Upper lobe of left lung (tissue), 6 donors: ENCODE data around the gene BEX3. TPM values are rescaled to one million over a fixed set of nuclear protein-coding genes. Genes with fewer than 3 reads are reported as not detected.

Experiments used
- ATAC-seq, 2 donors: fragments of 200-7000 bp; cut with Tn5 transposase; one replicate each; pipeline ENCODE4 v1.9.1; 2022; ENCODE audit warnings: mild to moderate bottlenecking in 2 of 2, moderate library complexity in 2 of 2; ENCODE audit not compliant: low FRiP score in 2 of 2
- DNase-seq, 2 donors: peaks; one replicate each; pipeline ENCODE4 v3.0.0-alpha.2; 2019 to 2020
- H3K27ac ChIP-seq, 4 donors: fragments of 200-600 bp; sonication (generic); one replicate each; pipeline ENCODE4 v1.5.1; 2016 to 2019
- H3K27me3 ChIP-seq, 4 donors: fragments of 200-600 bp; sonication (generic); one replicate each; pipeline ENCODE4 v1.5.1; 2017 to 2019
- H3K36me3 ChIP-seq, 4 donors: fragments of 200-600 bp; sonication (generic); one replicate each; pipeline ENCODE4 v1.5.1; 2016 to 2019
- H3K4me1 ChIP-seq, 4 donors: fragments of 200-600 bp; sonication (generic); one replicate each; pipeline ENCODE4 v1.5.1; 2018 to 2019
- H3K4me3 ChIP-seq, 4 donors: fragments of 200-600 bp; sonication (generic); one replicate each; pipeline ENCODE4 v1.5.1; 2017 to 2019; ENCODE audit warnings: mild to moderate bottlenecking in 2 of 4, moderate library complexity in 1 of 4
- H3K9me3 ChIP-seq, 4 donors: fragments of 200-600 bp; sonication (generic); one replicate each; pipeline ENCODE4 v1.5.1; 2018 to 2019
- EP300 ChIP-seq, 4 donors: sonication (generic); formaldehyde crosslinking; IDR thresholded peaks; one replicate each; pipeline ENCODE4 v1.5.1; 2017; ENCODE audit warnings: antibody characterized with exemption in 4 of 4, control low read depth in 2 of 4
- POLR2A ChIP-seq, 4 donors: fragments of 450-650 bp; IDR thresholded peaks; one replicate each; pipeline ENCODE4 v1.5.1; 2016 to 2017; ENCODE audit warnings: antibody characterized with exemption in 4 of 4, mild to moderate bottlenecking in 2 of 4
- POLR2AphosphoS5 ChIP-seq, 2 donors: sonication (generic); formaldehyde crosslinking; IDR thresholded peaks; one replicate each; pipeline ENCODE4 v1.5.1; 2017; ENCODE audit warnings: antibody characterized with exemption in 2 of 2
- WGBS, 2 donors: methylation state at CpG; one replicate each; pipeline ENCODE4 v1.1.5; 2017 to 2018; 5-methylcytosine and 5-hydroxymethylcytosine counted together
- total RNA-seq, 6 donors: library from RNA; depleted of rRNA in 4 of 6; stranded (reverse); fragments of >200 nt in 4 of 6; gene quantifications; one replicate each; pipeline versions ENCODE4 v1.1.0 to v1.2.1, GENCODE V29; 2016 to 2021
- TF ChIP-seq, protein P1 (sequence below), 6 experiments: fragments of 450-650 bp in 4 of 6; fragments of 200-600 bp in 2 of 6; sonication (generic) in 2 of 6; IDR thresholded peaks; one replicate each; pipeline ENCODE4 v1.5.1; 2016 to 2019; ENCODE audit warnings: antibody characterized with exemption in 6 of 6
- donor health status: DM: no; HTN: no; CAD: no; lungs with moderate emphysema.
- donor health status: DM: no; HTN: yes; CAD: no; lungs with severe emphysema.

The BEX3 gene
- total RNA-seq, 6 donors from 2014 or later = 89.4 to 204 (median 142) TPM

DNA sequence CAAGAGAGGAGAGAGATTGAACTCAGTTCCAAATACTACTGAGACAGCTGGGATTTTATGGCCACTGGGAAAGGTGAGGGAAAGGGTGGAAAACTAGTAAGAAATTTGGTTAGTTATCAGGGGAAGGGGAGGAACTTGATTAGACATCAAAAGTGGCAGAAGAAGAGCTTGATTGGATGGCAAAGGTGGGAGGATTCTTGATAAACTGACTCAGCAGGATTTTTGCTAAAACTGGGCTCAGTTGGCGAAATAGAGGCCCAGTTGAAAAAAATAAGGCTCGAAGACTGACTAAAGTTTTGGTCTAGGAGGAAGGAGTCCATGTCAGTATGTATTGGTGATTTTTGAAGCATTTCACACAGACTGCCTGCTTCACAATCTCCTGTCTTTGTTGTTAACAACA is 10.0 kb downstream of the BEX3 start:
- no peak for TF ChIP-seq POLR2AphosphoS5 (IDR thresholded peaks at IDR 0.05)
- TF ChIP-seq, protein P1, sequence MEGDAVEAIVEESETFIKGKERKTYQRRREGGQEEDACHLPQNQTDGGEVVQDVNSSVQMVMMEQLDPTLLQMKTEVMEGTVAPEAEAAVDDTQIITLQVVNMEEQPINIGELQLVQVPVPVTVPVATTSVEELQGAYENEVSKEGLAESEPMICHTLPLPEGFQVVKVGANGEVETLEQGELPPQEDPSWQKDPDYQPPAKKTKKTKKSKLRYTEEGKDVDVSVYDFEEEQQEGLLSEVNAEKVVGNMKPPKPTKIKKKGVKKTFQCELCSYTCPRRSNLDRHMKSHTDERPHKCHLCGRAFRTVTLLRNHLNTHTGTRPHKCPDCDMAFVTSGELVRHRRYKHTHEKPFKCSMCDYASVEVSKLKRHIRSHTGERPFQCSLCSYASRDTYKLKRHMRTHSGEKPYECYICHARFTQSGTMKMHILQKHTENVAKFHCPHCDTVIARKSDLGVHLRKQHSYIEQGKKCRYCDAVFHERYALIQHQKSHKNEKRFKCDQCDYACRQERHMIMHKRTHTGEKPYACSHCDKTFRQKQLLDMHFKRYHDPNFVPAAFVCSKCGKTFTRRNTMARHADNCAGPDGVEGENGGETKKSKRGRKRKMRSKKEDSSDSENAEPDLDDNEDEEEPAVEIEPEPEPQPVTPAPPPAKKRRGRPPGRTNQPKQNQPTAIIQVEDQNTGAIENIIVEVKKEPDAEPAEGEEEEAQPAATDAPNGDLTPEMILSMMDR (IDR thresholded peaks at IDR 0.05) = no peak
- no peak overlapping the region for H3K27ac ChIP-seq
- WGBS, 2 donors = 78 to 94% methylated on average over 2 of the region's 2 CpGs

DNA sequence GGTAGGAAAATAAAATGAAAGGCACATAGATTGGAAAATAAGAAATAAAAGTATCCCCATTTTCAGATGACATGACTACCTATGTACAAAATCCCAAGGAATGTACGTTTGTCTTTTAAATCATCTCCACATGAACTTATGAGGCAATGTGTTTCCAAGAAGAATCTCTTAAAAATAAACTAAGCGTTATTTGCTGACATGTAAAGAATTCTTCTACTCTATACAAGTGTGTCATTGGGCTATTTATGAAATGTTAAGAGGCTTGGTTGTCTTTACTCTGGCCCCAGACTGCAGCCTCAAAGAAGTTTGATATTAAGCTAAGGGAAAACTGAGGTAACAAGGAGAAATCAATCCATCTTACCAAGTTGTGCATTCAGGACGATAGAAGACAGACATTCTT is 17.1 kb downstream of the BEX3 start:
- TF ChIP-seq, protein P1 (IDR thresholded peaks at IDR 0.05) = no peak
- TF ChIP-seq POLR2AphosphoS5 (IDR thresholded peaks at IDR 0.05) (no peak), POLR2A (IDR thresholded peaks at IDR 0.05) (no peak), EP300 (IDR thresholded peaks at IDR 0.05) (no peak)
- 57 to 71% methylated on average over 3 of the region's 3 CpGs for WGBS, 2 donors
- H3K27ac ChIP-seq = no peak overlapping the region

More for the DNA sequence above, 10.0 kb downstream of the BEX3 start:
- Histone ChIP-seq H3K36me3 (no peaks in the 10 kb centered on the region), H3K4me3 (no peak overlapping the region), H3K9me3 (no peaks in the 10 kb centered on the region), H3K4me1 (peaks cover 0 to 3% (median 0%) of the 10 kb centered on the region in 4 donors), H3K27me3 (no peaks in the 10 kb centered on the region)
- ATAC-seq = no peak
- DNase-seq = no peak

DNA sequence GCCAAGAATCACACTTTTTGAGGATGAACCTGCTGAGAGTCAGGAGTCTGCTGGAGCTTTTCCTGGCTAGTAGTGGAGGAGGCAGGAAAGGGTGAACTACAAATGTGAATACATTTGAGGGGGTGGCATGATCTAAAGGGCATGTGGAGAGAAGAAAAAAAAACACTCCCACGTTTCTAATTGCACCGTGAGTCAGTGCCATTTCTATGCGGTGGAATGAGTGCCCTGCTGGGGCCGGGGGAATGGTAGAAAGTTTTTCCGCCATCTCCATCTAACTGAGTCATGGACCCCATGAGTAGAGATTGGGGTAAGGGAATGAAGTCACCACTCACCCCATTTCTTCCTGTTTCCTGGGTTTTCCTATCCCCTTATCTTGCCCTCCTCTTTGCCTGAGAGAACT is 19.8 kb downstream of the BEX3 start:
- Histone ChIP-seq H3K4me3 (no peak overlapping the region), H3K4me1 (no peaks in the 10 kb centered on the region), H3K9me3 (no peaks in the 10 kb centered on the region), H3K36me3 (no peaks in the 10 kb centered on the region), H3K27ac (no peak overlapping the region), H3K27me3 (no peaks in the 10 kb centered on the region)
- ATAC-seq (no peak), DNase-seq (no peak)
- 72% methylated on average over 5 of the region's 5 CpGs for WGBS, 2 donors
- TF ChIP-seq EP300 (IDR thresholded peaks at IDR 0.05) (no peak), POLR2AphosphoS5 (IDR thresholded peaks at IDR 0.05) (no peak), POLR2A (IDR thresholded peaks at IDR 0.05) (no peak)
- TF ChIP-seq, protein P1 (IDR thresholded peaks at IDR 0.05) = no peak

More for the DNA sequence above, 17.1 kb downstream of the BEX3 start:
- no peak for ATAC-seq
- DNase-seq = no peak
- no peaks in the 10 kb centered on the region for H3K4me1 ChIP-seq
- H3K27me3 ChIP-seq = no peaks in the 10 kb centered on the region
- no peaks in the 10 kb centered on the region for H3K36me3 ChIP-seq
- H3K4me3 ChIP-seq = no peak overlapping the region
- H3K9me3 ChIP-seq = no peaks in the 10 kb centered on the region

DNA sequence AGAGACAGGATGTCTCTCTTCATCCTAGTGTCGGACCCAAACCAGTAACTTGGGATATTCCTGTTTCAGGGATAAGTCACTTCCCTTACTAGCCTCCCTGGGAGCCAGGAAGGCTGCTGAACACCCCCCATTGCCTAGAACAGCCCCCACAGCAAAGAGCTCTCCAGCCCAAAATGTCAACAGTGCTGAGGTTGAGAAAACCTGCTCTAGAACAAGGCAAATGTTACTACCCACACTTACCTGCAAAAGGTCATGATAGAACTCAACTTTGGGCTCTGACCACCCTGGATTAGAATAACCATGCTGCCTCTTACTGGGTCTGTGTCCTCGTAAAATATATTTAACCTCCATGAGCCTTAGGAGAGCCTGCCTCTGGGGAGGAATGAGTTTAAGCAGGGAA is 20.3 kb downstream of the BEX3 start:
- no peak for TF ChIP-seq EP300 (IDR thresholded peaks at IDR 0.05)
- no peak for TF ChIP-seq POLR2A (IDR thresholded peaks at IDR 0.05)
- TF ChIP-seq POLR2AphosphoS5 (IDR thresholded peaks at IDR 0.05) = no peak
- TF ChIP-seq, protein P1 (IDR thresholded peaks at IDR 0.05) = no peak
- Histone ChIP-seq H3K36me3 (no peaks in the 10 kb centered on the region), H3K27me3 (no peaks in the 10 kb centered on the region), H3K27ac (no peak overlapping the region), H3K4me1 (no peaks in the 10 kb centered on the region), H3K9me3 (no peaks in the 10 kb centered on the region), H3K4me3 (no peak overlapping the region)
- WGBS, 2 donors = 61 to 71% methylated on average over 1 to 2 of the region's 2 CpGs
- DNase-seq = no peak
- ATAC-seq = no peak

DNA sequence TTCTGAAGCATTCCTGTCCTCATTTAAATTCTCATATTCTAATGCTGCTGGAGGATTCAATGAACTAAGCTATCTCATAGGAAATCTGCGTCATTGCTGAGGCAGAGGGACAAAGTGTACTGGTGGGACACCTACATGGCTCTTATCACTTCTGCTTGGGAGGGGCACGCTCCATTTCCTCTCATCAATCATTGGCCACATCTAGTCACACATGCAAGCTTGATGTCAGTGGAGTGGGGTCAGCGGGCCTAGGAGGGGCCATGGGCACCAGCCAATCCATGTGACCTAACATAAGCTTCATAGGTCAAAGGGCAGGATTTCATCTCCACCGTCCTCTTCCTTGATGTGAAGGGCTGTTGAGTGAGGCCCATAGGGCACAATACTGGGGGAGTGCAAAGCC is 21.4 kb downstream of the BEX3 start:
- no peak overlapping the region for H3K4me3 ChIP-seq
- WGBS, 2 donors = 60 to 68% methylated on average over 1 to 4 of the region's 4 CpGs
- TF ChIP-seq POLR2A (IDR thresholded peaks at IDR 0.05) (no peak), POLR2AphosphoS5 (IDR thresholded peaks at IDR 0.05) (no peak), EP300 (IDR thresholded peaks at IDR 0.05) (peak in 2 of 4 donors; percentile 13 to 61)
- TF ChIP-seq, protein P1 (IDR thresholded peaks at IDR 0.05) = no peak

More for the DNA sequence above, 21.4 kb downstream of the BEX3 start:
- no peaks in the 10 kb centered on the region for H3K36me3 ChIP-seq
- no peaks in the 10 kb centered on the region for H3K9me3 ChIP-seq
- peak overlapping the region in 1 of 4 donors; percentile 51 for H3K27ac ChIP-seq
- DNase-seq (no peak), ATAC-seq (no peak)
- H3K27me3 ChIP-seq = no peaks in the 10 kb centered on the region
- H3K4me1 ChIP-seq = no peaks in the 10 kb centered on the region
